Hepatocyte (in vitro differentiated cells): Measurements from ENCODE around the gene SMDT1.

ENCODE experiments used
- EZH2 ChIP-seq: fragments of 200-600 bp; sonication (generic); IDR thresholded peaks from 2 replicates; pipeline ENCODE4 v1.6.1; 2016; ENCODE audit warnings: antibody characterized with exemption, mild to moderate bottlenecking, borderline replicate concordance
- EZH2phosphoT487 ChIP-seq: fragments of 200-600 bp; sonication (generic); IDR thresholded peaks from one replicate; pipeline ENCODE4 v1.6.1; 2018; ENCODE audit warnings: antibody characterized with exemption, mild to moderate bottlenecking, low read depth, moderate library complexity; ENCODE audit not compliant: unreplicated experiment, severe bottlenecking
- TF ChIP-seq, protein P1 (sequence below): fragments of 200-600 bp; sonication (generic); IDR thresholded peaks from 2 replicates; pipeline ENCODE4 v1.5.1; 2016; ENCODE audit warnings: antibody characterized with exemption, mild to moderate bottlenecking; ENCODE audit not compliant: poor library complexity

DNA sequence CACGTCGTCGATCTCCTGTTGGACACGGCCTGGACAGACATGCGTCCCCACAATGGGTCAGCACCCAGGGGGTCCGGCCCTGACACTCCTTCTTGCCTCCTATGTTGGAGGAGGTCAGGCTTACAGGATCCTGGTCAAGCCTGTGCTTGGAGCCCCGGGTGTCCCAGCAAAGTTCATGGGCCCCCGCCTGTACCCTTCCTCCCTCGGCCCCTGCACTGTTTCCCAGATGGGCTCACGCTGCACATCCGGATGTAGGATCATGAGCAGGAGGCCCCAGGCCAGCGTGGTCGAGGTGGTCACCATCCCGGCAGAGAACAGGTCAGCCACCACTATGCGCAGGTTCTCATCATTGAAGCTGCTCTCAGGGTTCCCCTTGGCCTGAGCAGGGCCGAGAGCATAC, 48.1 kb downstream of the SMDT1 start:
- TF ChIP-seq, protein P1, sequence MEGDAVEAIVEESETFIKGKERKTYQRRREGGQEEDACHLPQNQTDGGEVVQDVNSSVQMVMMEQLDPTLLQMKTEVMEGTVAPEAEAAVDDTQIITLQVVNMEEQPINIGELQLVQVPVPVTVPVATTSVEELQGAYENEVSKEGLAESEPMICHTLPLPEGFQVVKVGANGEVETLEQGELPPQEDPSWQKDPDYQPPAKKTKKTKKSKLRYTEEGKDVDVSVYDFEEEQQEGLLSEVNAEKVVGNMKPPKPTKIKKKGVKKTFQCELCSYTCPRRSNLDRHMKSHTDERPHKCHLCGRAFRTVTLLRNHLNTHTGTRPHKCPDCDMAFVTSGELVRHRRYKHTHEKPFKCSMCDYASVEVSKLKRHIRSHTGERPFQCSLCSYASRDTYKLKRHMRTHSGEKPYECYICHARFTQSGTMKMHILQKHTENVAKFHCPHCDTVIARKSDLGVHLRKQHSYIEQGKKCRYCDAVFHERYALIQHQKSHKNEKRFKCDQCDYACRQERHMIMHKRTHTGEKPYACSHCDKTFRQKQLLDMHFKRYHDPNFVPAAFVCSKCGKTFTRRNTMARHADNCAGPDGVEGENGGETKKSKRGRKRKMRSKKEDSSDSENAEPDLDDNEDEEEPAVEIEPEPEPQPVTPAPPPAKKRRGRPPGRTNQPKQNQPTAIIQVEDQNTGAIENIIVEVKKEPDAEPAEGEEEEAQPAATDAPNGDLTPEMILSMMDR: no peak
- TF ChIP-seq EZH2 (no peak), EZH2phosphoT487 (no peak)
